ENCODE measurements around the gene CST6.
A peak's percentile ranks its signal among the peaks of the same experiment; 100 is the strongest.

The CST6 gene, protein sequence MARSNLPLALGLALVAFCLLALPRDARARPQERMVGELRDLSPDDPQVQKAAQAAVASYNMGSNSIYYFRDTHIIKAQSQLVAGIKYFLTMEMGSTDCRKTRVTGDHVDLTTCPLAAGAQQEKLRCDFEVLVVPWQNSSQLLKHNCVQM

DNA sequence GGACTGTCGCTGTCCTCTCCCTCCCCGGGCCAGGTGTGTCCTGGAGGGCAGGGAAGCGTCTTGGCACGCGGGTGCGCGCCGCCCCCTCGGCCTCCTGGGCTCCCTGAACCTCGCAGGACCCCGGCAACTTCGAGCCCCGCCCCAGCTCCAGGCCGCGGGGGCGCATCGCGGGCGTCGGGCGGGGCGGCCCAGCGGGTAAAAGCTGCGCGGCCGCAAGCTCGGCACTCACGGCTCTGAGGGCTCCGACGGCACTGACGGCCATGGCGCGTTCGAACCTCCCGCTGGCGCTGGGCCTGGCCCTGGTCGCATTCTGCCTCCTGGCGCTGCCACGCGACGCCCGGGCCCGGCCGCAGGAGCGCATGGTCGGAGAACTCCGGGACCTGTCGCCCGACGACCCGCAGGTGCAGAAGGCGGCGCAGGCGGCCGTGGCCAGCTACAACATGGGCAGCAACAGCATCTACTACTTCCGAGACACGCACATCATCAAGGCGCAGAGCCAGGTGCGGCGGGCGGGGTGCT is at the start of gene CST6:
Gene CST6 (plus strand): TSS at position 224 of the 519 bp plus-strand sequence. CDS start 37 bp downstream, at position 261.
- H3K9me3 Mint-ChIP-seq: no peaks in the 10 kb centered on the region
- H3K4me1 Mint-ChIP-seq: no peaks in the 10 kb centered on the region
- no peak within 1 kb of the TSS for H3K4me3 Mint-ChIP-seq
- no peak for DNase-seq (ENCODE audit: low spot score in 2 of 2)
- ATAC-seq (replicated peaks; ENCODE audit: extremely low read depth, poor library complexity, severe bottlenecking): no peak
- no peak within 1 kb of the TSS for H3K27ac Mint-ChIP-seq (ENCODE audit: low read depth)
- H3K36me3 Mint-ChIP-seq (ENCODE audit: insufficient read depth): peaks cover 3% of the 10 kb centered on the region
- H3K27me3 Mint-ChIP-seq: no peaks in the 10 kb centered on the region

DNA sequence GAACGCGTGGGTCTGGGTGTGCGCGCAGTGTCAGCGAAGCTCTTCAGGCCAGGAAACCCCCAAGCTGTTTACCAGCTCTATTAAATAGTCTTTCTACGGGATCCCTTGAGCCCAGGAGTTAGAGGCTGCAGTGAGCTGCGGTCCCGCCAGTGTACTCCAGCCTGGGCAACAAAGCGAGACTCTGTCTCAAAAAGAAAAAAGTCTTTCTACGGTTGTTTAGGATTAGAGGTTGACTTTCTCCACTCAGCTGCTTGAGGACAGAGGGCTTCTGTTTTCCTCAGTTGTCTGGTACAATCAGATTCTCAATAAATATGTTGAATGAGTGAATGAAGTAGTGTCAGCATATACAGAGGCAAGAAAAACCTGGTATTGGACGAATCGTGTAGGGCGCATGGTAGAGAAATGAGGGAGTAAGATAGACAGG is 49.7 kb upstream of the CST6 start:
- Mint-ChIP-seq H3K9me3 (no peaks in the 10 kb centered on the region), H3K4me1 (peaks cover 41% of the 10 kb centered on the region)

DNA sequence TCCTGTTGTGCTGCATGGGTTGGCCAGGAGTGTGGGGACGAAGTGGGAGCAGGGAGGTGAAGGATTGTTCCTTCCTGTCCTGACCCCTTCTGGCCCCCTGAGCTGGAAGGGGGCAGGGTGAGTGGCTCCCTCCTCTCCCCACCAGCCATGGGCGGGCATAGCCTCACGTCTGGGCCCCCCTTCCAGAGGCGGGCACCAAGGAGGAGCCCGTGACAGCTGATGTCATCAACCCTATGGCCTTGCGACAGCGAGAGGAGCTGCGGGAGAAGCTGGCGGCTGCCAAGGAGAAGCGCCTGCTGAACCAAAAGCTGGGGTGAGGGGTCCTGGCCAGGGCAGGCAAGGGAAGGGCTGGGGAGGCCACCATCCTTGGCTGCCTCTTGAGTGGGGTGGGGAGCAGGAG is 46.9 kb upstream of the CST6 start:
- Mint-ChIP-seq H3K36me3 (ENCODE audit: insufficient read depth) (peaks cover 48% of the 10 kb centered on the region), H3K4me1 (peaks cover 51% of the 10 kb centered on the region), H3K4me3 (no peak overlapping the region), H3K27me3 (no peaks in the 10 kb centered on the region), H3K9me3 (no peaks in the 10 kb centered on the region), H3K27ac (ENCODE audit: low read depth) (no peak overlapping the region)
- no peak for DNase-seq (ENCODE audit: low spot score in 2 of 2)
- no peak for ATAC-seq (replicated peaks; ENCODE audit: extremely low read depth, poor library complexity, severe bottlenecking)

More for the DNA sequence above, 49.7 kb upstream of the CST6 start:
- H3K27ac Mint-ChIP-seq (ENCODE audit: low read depth): peak overlapping the region; percentile 91
- peak overlapping the region; percentile 99 for H3K4me3 Mint-ChIP-seq
- peaks cover 31% of the 10 kb centered on the region for H3K36me3 Mint-ChIP-seq (ENCODE audit: insufficient read depth)
- ATAC-seq (replicated peaks; ENCODE audit: extremely low read depth, poor library complexity, severe bottlenecking) (peak; percentile 56), DNase-seq (ENCODE audit: low spot score in 2 of 2) (no peak)
- H3K27me3 Mint-ChIP-seq: no peaks in the 10 kb centered on the region

DNA sequence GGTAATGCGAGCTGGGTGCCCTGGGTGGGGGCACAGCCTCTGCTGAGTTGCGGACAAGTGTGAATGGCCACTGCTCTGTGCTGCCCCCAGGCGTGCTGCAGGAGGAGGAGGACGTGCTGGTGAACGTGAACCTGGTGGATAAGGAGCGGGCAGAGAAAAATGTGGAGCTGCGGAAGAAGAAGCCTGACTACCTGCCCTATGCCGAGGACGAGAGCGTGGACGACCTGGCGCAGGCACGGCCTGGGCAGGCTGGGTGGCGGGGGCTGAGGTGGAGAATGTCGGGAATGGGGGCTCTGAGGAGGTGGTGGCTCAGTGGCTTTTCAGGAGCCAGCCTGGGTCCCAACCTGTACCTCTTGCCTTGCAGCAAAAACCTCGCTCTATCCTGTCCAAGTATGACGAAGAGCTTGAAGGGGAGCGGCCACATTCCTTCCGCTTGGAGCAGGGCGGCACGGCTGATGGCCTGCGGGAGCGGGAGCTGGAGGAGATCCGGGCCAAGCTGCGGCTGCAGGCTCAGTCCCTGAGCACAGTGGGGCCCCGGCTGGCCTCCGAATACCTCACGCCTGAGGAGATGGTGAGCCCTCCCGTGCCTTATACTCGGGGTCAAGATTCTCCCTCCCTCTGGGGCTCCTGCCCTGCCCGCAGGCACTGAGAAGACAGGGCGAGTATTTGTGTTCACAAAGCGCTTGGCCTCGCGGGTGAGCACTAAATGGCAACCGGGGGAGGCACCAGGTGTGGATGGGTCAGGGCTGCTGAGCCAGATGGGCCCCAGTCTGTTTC is 45.6 kb upstream of the CST6 start:
- DNase-seq (ENCODE audit: low spot score in 2 of 2): no peak
- Mint-ChIP-seq H3K27ac (ENCODE audit: low read depth) (no peak overlapping the region), H3K27me3 (no peaks in the 10 kb centered on the region), H3K36me3 (ENCODE audit: insufficient read depth) (peaks cover 49% of the 10 kb centered on the region), H3K4me1 (peaks cover 48% of the 10 kb centered on the region), H3K9me3 (no peaks in the 10 kb centered on the region), H3K4me3 (no peak overlapping the region)
- no peak for ATAC-seq (replicated peaks; ENCODE audit: extremely low read depth, poor library complexity, severe bottlenecking)

DNA sequence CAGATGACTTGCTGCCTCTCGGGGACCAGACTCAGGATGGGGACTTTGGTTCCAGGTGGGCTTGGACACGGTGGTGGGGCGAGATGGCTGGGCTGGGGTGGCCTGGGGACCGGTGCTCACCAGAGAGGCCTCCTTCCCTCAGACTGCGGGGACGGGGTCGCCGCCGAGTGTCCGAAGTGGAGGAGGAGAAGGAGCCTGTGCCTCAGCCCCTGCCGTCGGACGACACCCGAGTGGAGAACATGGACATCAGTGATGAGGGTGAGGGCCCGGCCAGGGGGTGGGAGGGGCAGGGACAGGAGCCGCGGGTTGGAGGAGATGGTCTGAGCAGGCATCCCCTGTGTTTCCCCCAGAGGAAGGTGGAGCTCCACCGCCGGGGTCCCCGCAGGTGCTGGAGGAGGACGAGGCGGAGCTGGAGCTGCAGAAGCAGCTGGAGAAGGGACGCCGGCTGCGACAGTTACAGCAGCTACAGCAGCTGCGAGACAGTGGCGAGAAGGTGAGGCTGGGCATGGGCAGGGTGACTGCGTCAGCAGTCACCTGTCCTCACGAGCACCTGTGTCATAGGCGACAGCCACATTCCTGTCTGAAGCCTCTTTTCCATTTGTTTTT is 44.4 kb upstream of the CST6 start:
- no peak for DNase-seq (ENCODE audit: low spot score in 2 of 2)
- H3K9me3 Mint-ChIP-seq: no peaks in the 10 kb centered on the region
- H3K4me1 Mint-ChIP-seq: peaks cover 38% of the 10 kb centered on the region
- H3K4me3 Mint-ChIP-seq: no peak overlapping the region
- no peaks in the 10 kb centered on the region for H3K27me3 Mint-ChIP-seq
- peaks cover 48% of the 10 kb centered on the region for H3K36me3 Mint-ChIP-seq (ENCODE audit: insufficient read depth)
- H3K27ac Mint-ChIP-seq (ENCODE audit: low read depth): no peak overlapping the region
- ATAC-seq (replicated peaks; ENCODE audit: extremely low read depth, poor library complexity, severe bottlenecking): no peak

DNA sequence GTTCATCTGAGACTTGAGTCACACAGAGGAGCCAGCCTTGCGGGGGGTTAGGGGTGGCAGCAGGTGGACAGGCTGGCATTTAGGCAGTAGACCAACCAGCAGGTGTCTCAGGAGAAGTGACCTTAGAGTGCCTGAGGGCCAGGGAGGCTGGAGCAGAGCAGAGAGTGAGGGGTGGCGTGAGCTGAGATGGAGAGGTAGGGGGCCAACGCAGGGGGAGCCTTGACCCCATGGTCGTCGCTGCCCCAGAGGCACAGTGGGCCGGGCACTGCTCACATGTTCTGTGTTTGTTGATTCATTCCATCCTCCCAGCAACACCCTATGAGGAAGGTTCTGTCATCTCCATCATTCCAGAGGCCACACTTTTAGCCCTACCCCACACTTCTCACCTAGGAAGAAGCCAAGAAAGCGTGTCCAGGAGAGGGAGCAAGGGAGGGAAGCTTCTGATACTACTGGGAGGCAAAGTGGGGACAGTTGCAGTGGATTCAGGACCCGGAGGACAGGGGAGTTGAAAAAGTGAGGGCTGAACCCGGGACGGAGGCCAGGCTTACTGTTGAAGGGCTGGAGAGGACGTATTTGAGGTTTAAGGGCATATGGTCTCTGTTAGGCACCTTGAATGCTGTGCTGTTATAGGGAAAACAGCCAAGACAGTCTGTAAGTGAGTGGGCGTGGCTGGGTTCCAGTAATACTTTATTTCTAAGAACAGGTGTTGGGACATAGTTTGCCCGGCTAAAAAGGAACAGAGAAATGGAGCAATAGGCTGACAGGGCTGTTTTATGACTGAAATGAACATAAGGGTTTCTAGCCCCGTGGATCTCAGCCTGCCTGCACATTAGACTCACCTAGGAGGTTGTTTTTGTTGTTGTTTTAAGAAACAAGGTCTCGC is 43.0 kb upstream of the CST6 start:
- no peaks in the 10 kb centered on the region for H3K9me3 Mint-ChIP-seq
- ATAC-seq (replicated peaks; ENCODE audit: extremely low read depth, poor library complexity, severe bottlenecking): no peak
- H3K4me1 Mint-ChIP-seq: peaks cover 24% of the 10 kb centered on the region
- H3K27me3 Mint-ChIP-seq: no peaks in the 10 kb centered on the region
- DNase-seq (ENCODE audit: low spot score in 2 of 2): no peak
- H3K4me3 Mint-ChIP-seq: no peak overlapping the region
- no peak overlapping the region for H3K27ac Mint-ChIP-seq (ENCODE audit: low read depth)
- peaks cover 50% of the 10 kb centered on the region for H3K36me3 Mint-ChIP-seq (ENCODE audit: insufficient read depth)

DNA sequence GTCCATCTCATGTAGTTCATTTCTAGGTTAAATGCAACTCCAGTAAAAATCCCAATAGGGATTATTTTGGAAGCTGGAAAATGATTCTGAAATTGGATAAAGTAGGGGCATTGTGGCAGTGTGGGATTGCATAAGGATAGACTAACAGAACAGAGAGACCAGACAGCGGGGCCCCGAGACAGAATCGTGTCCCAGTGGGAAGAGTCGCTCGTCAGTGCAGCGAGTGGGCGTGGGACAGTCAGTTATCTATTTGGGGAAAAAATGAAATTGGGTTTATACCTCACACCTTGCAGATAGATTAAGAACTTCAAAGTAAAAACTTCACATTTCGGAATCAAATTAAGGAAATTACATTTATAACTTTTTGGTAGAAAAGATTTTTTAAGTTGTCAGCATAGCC is 39.7 kb upstream of the CST6 start:
- no peaks in the 10 kb centered on the region for H3K27me3 Mint-ChIP-seq
- no peak for DNase-seq (ENCODE audit: low spot score in 2 of 2)
- no peak overlapping the region for H3K4me3 Mint-ChIP-seq
- ATAC-seq (replicated peaks; ENCODE audit: extremely low read depth, poor library complexity, severe bottlenecking): no peak
- peaks cover 19% of the 10 kb centered on the region for H3K4me1 Mint-ChIP-seq
- H3K27ac Mint-ChIP-seq (ENCODE audit: low read depth): peak overlapping the region; percentile 43
- H3K36me3 Mint-ChIP-seq (ENCODE audit: insufficient read depth): peaks cover 44% of the 10 kb centered on the region
- H3K9me3 Mint-ChIP-seq: no peaks in the 10 kb centered on the region

DNA sequence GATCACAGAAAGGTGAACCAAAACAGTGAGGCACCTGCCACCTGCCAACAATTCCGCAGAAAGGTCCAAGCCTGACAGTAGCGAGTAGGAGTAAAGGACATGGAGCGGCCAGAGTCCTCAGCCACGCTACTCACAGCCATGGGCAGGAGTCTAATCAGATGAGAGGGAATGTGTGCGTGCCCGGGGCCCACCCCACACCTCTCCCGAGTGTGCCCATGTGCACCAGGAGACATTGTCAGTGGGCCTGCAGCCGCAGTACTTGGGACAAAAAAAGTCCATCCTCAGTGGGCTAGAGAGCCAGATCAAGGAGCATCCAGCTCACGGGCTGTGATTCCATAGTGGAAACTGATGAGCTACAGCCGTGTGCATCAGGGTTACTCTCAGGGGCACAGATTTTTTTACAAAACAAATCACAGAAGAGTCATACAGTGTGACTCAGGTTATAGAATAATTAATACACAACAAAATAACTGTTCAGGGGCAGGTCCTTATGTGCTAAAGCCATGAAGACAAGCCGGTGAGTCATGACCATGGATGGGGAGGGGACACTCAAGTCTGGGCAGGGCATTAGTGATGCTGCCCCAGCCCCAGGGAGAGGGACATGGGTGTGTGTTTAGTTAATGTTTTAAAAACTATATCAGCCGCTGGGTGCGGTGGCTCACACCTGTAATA is 38.2 kb upstream of the CST6 start:
- H3K4me3 Mint-ChIP-seq: no peak overlapping the region
- H3K27me3 Mint-ChIP-seq: no peaks in the 10 kb centered on the region
- ATAC-seq (replicated peaks; ENCODE audit: extremely low read depth, poor library complexity, severe bottlenecking) (no peak), DNase-seq (ENCODE audit: low spot score in 2 of 2) (no peak)
- H3K4me1 Mint-ChIP-seq: peaks cover 13% of the 10 kb centered on the region
- H3K36me3 Mint-ChIP-seq (ENCODE audit: insufficient read depth): peaks cover 41% of the 10 kb centered on the region
- no peaks in the 10 kb centered on the region for H3K9me3 Mint-ChIP-seq
- H3K27ac Mint-ChIP-seq (ENCODE audit: low read depth): no peak overlapping the region

DNA sequence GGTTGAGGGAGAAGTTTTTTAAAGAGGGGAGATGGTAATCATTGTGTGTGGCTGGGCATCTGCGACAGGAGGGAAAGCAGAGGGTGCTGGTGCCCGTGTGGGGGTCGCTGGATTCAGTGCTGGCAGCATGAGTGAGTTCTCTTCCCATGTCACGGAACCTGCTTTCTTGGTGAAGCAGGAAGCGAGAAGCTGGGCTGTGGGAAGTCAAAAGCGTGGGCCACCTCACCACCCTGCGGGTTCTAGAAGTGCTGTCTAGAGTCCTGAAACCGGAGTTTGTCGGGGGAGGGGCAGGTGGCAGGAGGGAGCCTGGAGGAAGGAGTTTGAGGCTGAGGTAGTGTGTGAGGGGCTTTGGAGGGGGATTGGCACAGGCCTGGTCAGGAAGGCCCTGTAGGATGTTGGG is 36.0 kb upstream of the CST6 start:
- Mint-ChIP-seq H3K4me1 (peaks cover 10% of the 10 kb centered on the region), H3K9me3 (no peaks in the 10 kb centered on the region), H3K27me3 (no peaks in the 10 kb centered on the region), H3K36me3 (ENCODE audit: insufficient read depth) (peaks cover 36% of the 10 kb centered on the region), H3K4me3 (no peak overlapping the region), H3K27ac (ENCODE audit: low read depth) (no peak overlapping the region)
- DNase-seq (ENCODE audit: low spot score in 2 of 2) (no peak), ATAC-seq (replicated peaks; ENCODE audit: extremely low read depth, poor library complexity, severe bottlenecking) (no peak)

DNA sequence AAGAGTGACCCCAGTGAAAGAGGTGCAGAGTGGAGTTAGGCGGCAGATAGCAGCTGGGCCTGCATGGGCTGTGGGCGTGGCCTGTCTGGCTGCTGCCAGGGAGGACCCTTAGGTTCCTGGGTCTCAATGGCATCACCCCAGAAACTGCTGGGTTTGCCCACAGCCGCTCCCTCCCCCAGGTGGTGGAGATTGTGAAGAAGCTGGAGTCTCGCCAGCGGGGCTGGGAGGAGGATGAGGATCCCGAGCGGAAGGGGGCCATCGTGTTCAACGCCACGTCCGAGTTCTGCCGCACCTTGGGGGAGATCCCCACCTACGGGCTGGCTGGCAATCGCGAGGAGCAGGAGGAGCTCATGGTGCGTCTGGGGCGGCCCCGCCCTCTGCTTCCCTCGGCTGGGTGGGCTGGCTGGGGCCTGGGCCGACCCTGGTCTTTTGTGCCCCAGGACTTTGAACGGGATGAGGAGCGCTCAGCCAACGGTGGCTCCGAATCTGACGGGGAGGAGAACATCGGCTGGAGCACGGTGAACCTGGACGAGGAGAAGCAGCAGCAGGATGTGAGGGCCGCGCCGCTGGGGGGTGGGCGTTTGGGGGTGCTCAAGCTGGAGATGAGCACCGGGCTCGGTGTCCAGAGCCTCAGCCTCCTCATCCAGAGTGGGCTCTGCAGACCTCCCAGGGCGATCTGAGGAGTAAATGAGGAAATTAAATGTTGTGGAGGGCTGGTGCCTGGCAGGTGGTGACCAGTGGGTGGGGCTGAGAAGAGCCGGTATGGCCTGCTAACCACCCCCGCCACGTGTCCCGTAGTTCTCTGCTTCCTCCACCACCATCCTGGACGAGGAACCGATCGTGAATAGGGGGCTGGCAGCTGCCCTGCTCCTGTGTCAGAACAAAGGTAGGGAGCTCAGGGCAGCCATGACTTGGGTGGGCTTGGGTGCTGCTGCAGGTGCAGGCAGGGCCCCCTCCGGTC is 35.3 kb upstream of the CST6 start:
- no peaks in the 10 kb centered on the region for H3K9me3 Mint-ChIP-seq
- H3K4me1 Mint-ChIP-seq: peaks cover 10% of the 10 kb centered on the region
- peak overlapping the region; percentile 53 for H3K4me3 Mint-ChIP-seq
- DNase-seq (ENCODE audit: low spot score in 2 of 2) (no peak), ATAC-seq (replicated peaks; ENCODE audit: extremely low read depth, poor library complexity, severe bottlenecking) (no peak)
- no peaks in the 10 kb centered on the region for H3K27me3 Mint-ChIP-seq
- H3K27ac Mint-ChIP-seq (ENCODE audit: low read depth): peak overlapping the region; percentile 29
- peaks cover 36% of the 10 kb centered on the region for H3K36me3 Mint-ChIP-seq (ENCODE audit: insufficient read depth)

Measured in central memory CD8-positive, alpha-beta T cell (primary cell).